SH-SY5Y (cell line): Measurements from ENCODE around the gene PPARD.

Experiments used
- GATA2 ChIP-seq: IDR thresholded peaks from 2 replicates; pipeline ENCODE4 v1.6.1; 2011; ENCODE audit warnings: mild to moderate bottlenecking, low read depth, low read length
- GATA3 ChIP-seq: IDR thresholded peaks from 2 replicates; pipeline ENCODE4 v1.6.1; 2011; ENCODE audit warnings: low read depth, mild to moderate bottlenecking, low read length, moderate library complexity

GRCh38 chr6:35343835-35344550 lies 1.6 kb downstream of the PPARD start:
- TF ChIP-seq GATA2 (peak; percentile 99), GATA3 (peak; percentile 99)
